Measurements from ENCODE around the gene CTCF. TPM values are rescaled to one million over a fixed set of nuclear protein-coding genes. Genes with fewer than 3 reads are reported as not detected.

CTCF gene
- total and polyA plus RNA-seq, 10 of the 15 experiments (the other 5 are each of a cell fraction or from before 2014, with no cell fraction given), result 9.1 to 55.0 (median 41.8) TPM

DNA sequence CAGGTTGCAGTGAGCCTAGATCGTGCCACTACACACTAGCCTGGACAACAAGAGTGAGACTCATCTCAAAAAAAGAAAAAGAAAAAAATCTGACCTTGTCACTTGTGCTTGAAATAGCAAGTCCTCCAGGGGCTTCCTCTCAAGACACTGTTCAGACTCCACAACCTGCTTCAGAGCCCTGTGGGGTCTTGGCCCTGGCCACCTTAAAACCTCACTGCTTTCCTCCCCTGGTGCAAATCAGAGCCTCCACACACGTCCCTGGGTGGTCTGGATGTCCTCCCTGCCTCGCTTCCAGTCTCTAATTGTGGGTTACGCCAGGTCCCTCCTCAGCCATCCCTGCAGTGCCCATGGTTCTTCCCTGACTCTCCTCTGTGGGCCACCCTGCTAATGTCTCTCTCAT is 93.0 kb downstream of the CTCF start:
- TF ChIP-seq, protein P1, sequence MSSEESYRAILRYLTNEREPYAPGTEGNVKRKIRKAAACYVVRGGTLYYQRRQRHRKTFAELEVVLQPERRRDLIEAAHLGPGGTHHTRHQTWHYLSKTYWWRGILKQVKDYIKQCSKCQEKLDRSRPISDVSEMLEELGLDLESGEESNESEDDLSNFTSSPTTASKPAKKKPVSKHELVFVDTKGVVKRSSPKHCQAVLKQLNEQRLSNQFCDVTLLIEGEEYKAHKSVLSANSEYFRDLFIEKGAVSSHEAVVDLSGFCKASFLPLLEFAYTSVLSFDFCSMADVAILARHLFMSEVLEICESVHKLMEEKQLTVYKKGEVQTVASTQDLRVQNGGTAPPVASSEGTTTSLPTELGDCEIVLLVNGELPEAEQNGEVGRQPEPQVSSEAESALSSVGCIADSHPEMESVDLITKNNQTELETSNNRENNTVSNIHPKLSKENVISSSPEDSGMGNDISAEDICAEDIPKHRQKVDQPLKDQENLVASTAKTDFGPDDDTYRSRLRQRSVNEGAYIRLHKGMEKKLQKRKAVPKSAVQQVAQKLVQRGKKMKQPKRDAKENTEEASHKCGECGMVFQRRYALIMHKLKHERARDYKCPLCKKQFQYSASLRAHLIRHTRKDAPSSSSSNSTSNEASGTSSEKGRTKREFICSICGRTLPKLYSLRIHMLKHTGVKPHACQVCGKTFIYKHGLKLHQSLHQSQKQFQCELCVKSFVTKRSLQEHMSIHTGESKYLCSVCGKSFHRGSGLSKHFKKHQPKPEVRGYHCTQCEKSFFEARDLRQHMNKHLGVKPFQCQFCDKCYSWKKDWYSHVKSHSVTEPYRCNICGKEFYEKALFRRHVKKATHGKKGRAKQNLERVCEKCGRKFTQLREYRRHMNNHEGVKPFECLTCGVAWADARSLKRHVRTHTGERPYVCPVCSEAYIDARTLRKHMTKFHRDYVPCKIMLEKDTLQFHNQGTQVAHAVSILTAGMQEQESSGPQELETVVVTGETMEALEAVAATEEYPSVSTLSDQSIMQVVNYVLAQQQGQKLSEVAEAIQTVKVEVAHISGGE (CRISPR knock-in tag; IDR thresholded peaks at IDR 0.05), result no peak
- TF ChIP-seq GABPA (IDR thresholded peaks at IDR 0.05; ENCODE audit: low read depth), result no peak
- TF ChIP-seq TAF1 (IDR thresholded peaks at IDR 0.05; ENCODE audit: borderline replicate concordance, low read depth, low read length), result no peak
- TF ChIP-seq IRF4 (IDR thresholded peaks at IDR 0.05; ENCODE audit: low read depth, low read length), result no peak
- POLR2A ChIA-PET, result no interaction called here
- no peaks in the 10 kb centered on the region for H4K20me1 ChIP-seq (ENCODE audit: control insufficient read depth, insufficient read depth)
- no peak overlapping the region for H2AFZ ChIP-seq (ENCODE audit: control insufficient read depth, low read depth, low read length)
- no peak overlapping the region for H3K9ac ChIP-seq (ENCODE audit: control insufficient read depth, insufficient read depth, low read length)
- no peak overlapping the region for H3K4me3 ChIP-seq
- no peaks in the 10 kb centered on the region for H3K27me3 ChIP-seq (replicated peaks in 1 of 2; ENCODE audit: control insufficient read depth in 2 of 2, insufficient read depth in 2 of 2, low read length in 1 of 2)
- intact Hi-C loops (cut with micrococcal nuclease; ENCODE audit: unreplicated experiment) (no loop called here), in situ Hi-C loops (cut with MboI) (no loop called here)
- ATAC-seq (no peak), FAIRE-seq (no peak), DNase-seq (ENCODE audit: low read depth, low spot score) (no peak)
- BruUV-seq (replicated peaks), result no TSS peak
- 67% methylated on average over 4 of the region's 4 CpGs for WGBS (ENCODE audit: insufficient coverage, insufficient replicate concordance, low lambda C conversion rate, missing lambda C conversion rate)
- peaks cover 12 to 17% of the 10 kb centered on the region in 2 experiments for H3K36me3 ChIP-seq (ENCODE audit: control insufficient read depth in 2 of 2, insufficient read depth in 2 of 2, low read length in 1 of 2)
- CTCF ChIA-PET, result no interaction called here
- RAD21 ChIA-PET (ENCODE audit: unreplicated experiment), result no interaction called here
- no peak overlapping the region for H3K27ac ChIP-seq (ENCODE audit: control insufficient read depth, insufficient read depth)
- peaks cover 12% of the 10 kb centered on the region for H3K79me2 ChIP-seq (ENCODE audit: control insufficient read depth, insufficient read depth, low read length)
- SMC1A ChIA-PET (ENCODE audit: uncharacterized antibody, unreplicated experiment), result no interaction called here
- peaks cover 10% of the 10 kb centered on the region for H3K4me1 ChIP-seq (ENCODE audit: control insufficient read depth, insufficient read depth, low read length)
- no peak overlapping the region for H3K4me2 ChIP-seq (ENCODE audit: control insufficient read depth, insufficient read depth)
- no peaks in the 10 kb centered on the region for H3K9me3 ChIP-seq (replicated peaks; ENCODE audit: control insufficient read depth, insufficient read depth, low read length)
